IMR-90 (cell line): ENCODE measurements around the gene DDX41. TPM values are rescaled to one million over a fixed set of nuclear protein-coding genes. Genes with fewer than 3 reads are reported as not detected.
A peak's percentile ranks its signal among the peaks of the same experiment; 100 is the strongest.

Experiments used
- ATAC-seq: fragments of 200-7000 bp; cut with Tn5 transposase; 2 replicates; pipeline ENCODE4 v1.9.1; 2020; ENCODE audit warnings: low read depth, mild to moderate bottlenecking, moderate library complexity
- BruUV-seq: library from RNA; stranded (reverse); fragments of 400-500 nt; replicated peaks from 2 replicates; lab custom pipeline; 2021; lab: Mats Ljungman, UMichigan
- CTCF ChIA-PET: fragments of 300-600 bp; formaldehyde crosslinking; extraction: SDS; loops from one replicate; lab custom pipeline; 2021; ENCODE audit warnings: antibody characterized with exemption; lab: Yijun Ruan, JAX
- POLR2A ChIA-PET: fragments of 300-600 bp; sonication (Branson Sonifier 250); formaldehyde crosslinking; loops from one replicate; lab custom pipeline; 2022; ENCODE audit warnings: antibody characterized with exemption; ENCODE audit not compliant: unreplicated experiment; lab: Charles Lee
- DNase-seq: peaks from one replicate; pipeline ENCODE4 v3.0.0; 2013
- H2AFZ ChIP-seq: replicated peaks from 2 replicates; pipeline ENCODE3; 2013; ENCODE audit warnings: low read length, mild to moderate bottlenecking; ENCODE audit not compliant: poor library complexity
- H2AK5ac ChIP-seq: 2 replicates; pipeline ENCODE4 v1.6.1; 2013; ENCODE audit warnings: low read depth, low read length, inconsistent platforms
- H2AK9ac ChIP-seq: replicated peaks from 2 replicates; pipeline ENCODE3; 2013; ENCODE audit warnings: mild to moderate bottlenecking, low read depth, low read length, moderate library complexity; ENCODE audit not compliant: poor library complexity
- H2BK120ac ChIP-seq: 2 replicates; pipeline ENCODE4 v1.6.1; 2013; ENCODE audit warnings: low read depth, low read length, inconsistent platforms
- H2BK15ac ChIP-seq: 3 replicates; pipeline ENCODE4 v1.6.1; 2013; ENCODE audit warnings: low read depth, low read length, inconsistent platforms
- H2BK20ac ChIP-seq: 2 replicates; pipeline ENCODE4 v1.6.1; 2013; ENCODE audit warnings: low read depth, mild to moderate bottlenecking, inconsistent platforms, low read length, moderate library complexity
- H2BK5ac ChIP-seq: 2 replicates; pipeline ENCODE4 v1.6.1; 2013; ENCODE audit warnings: mild to moderate bottlenecking, low read depth, low read length, inconsistent platforms; ENCODE audit not compliant: poor library complexity, severe bottlenecking
- H3K14ac ChIP-seq: replicated peaks from 2 replicates; pipeline ENCODE4 v1.6.1; 2013; ENCODE audit warnings: low read depth, low read length, inconsistent platforms
- H3K18ac ChIP-seq: 2 replicates; pipeline ENCODE4 v1.6.1; 2013; ENCODE audit warnings: low read depth, low read length, control low read depth
- H3K23ac ChIP-seq: 2 replicates; pipeline ENCODE4 v1.6.1; 2013; ENCODE audit warnings: low read depth, low read length, inconsistent platforms
- H3K27ac ChIP-seq: 2 replicates; pipeline ENCODE4 v1.5.1; 2013; ENCODE audit warnings: mild to moderate bottlenecking, control low read depth, low read length; ENCODE audit not compliant: insufficient read depth
- H3K27me3 ChIP-seq: 2 replicates; pipeline ENCODE4 v1.6.1; 2013; ENCODE audit warnings: low read length; ENCODE audit not compliant: control insufficient read depth, insufficient read depth
- H3K36me3 ChIP-seq: 2 replicates; pipeline ENCODE4 v1.6.1; 2013; ENCODE audit warnings: low read length, mixed read lengths; ENCODE audit not compliant: control insufficient read depth, insufficient read depth
- H3K4ac ChIP-seq: 2 replicates; pipeline ENCODE4 v1.6.1; 2013; ENCODE audit warnings: low read depth, low read length, inconsistent platforms
- H3K4me1 ChIP-seq: 2 replicates; pipeline ENCODE4 v1.6.1; 2013; ENCODE audit warnings: low read length, mixed read lengths; ENCODE audit not compliant: control insufficient read depth, insufficient read depth
- H3K4me2 ChIP-seq: 2 replicates; pipeline ENCODE4 v1.6.1; 2013; ENCODE audit warnings: low read depth, mild to moderate bottlenecking, control low read depth, low read length, moderate library complexity
- H3K4me3 ChIP-seq: 2 replicates; pipeline ENCODE4 v1.5.1; 2013; ENCODE audit warnings: low read depth, mild to moderate bottlenecking, control low read depth, low read length, moderate library complexity; ENCODE audit not compliant: insufficient read depth
- H3K56ac ChIP-seq: 2 replicates; pipeline ENCODE4 v1.6.1; 2013; ENCODE audit warnings: low read length, inconsistent platforms; ENCODE audit not compliant: insufficient read depth; ENCODE audit errors: extremely low read depth
- H3K79me1 ChIP-seq, 2 experiments: 2 replicates each; pipeline ENCODE4 v1.6.1; 2013; ENCODE audit warnings: low read length in 2 of 2, inconsistent platforms in 1 of 2, low read depth in 1 of 2
- H3K9ac ChIP-seq: 2 replicates; pipeline ENCODE4 v1.6.1; 2013; ENCODE audit warnings: low read depth, low read length, control low read depth
- H3K9me1 ChIP-seq: 2 replicates; pipeline ENCODE4 v1.6.1; 2013; ENCODE audit warnings: low read length, inconsistent platforms; ENCODE audit not compliant: insufficient read depth
- H3K9me3 ChIP-seq: 2 replicates; pipeline ENCODE4 v1.6.1; 2013; ENCODE audit warnings: low read length; ENCODE audit not compliant: control insufficient read depth, insufficient read depth
- H4K20me1 ChIP-seq: 2 replicates; pipeline ENCODE4 v1.6.1; 2013; ENCODE audit warnings: low read length, inconsistent platforms; ENCODE audit not compliant: insufficient read depth
- H4K5ac ChIP-seq: 2 replicates; pipeline ENCODE4 v1.6.1; 2013; ENCODE audit warnings: mild to moderate bottlenecking, low read depth, low read length, control low read depth
- H4K8ac ChIP-seq, 2 experiments: 2 replicates each; pipeline ENCODE4 v1.6.1; 2013; ENCODE audit warnings: low read depth in 2 of 2, low read length in 2 of 2, control low read depth in 1 of 2, inconsistent platforms in 1 of 2
- H4K91ac ChIP-seq: 2 replicates; pipeline ENCODE4 v1.6.1; 2013; ENCODE audit warnings: low read depth, low read length, inconsistent platforms; ENCODE audit not compliant: insufficient read depth
- MAZ ChIP-seq: IDR thresholded peaks from 2 replicates; pipeline ENCODE4 v1.6.1; 2012; ENCODE audit warnings: low read depth, mild to moderate bottlenecking, low read length, improper control_type of control experiment, moderate library complexity, borderline replicate concordance
- POLR2A ChIP-seq: IDR thresholded peaks from 2 replicates; pipeline ENCODE4 v1.6.1; 2012; ENCODE audit warnings: mild to moderate bottlenecking, low read depth, low read length
- WGBS, 2 experiments: methylation state at CpG; one replicate each; pipeline versions ENCODE4 v1.1.5 to v1.1.7; 2013; ENCODE audit warnings: missing lambda C conversion rate in 2 of 2; ENCODE audit not compliant: insufficient read length in 1 of 2; ENCODE audit errors: extremely low coverage in 2 of 2; 5-methylcytosine and 5-hydroxymethylcytosine counted together
- dilution Hi-C: fragments of 300-500 bp; cut with HindIII; formaldehyde crosslinking; loops from one replicate; pipeline ENCODE4 v1.14.3; 2018; ENCODE audit warnings: low sequenced_read_pairs; ENCODE audit not compliant: unreplicated experiment
- in situ Hi-C: fragments of 300-500 bp; cut with MboI; formaldehyde crosslinking; loops from 3 replicates; pipeline ENCODE4 v1.14.3; 2019; ENCODE audit warnings: low sequenced_read_pairs, inconsistent platforms, mixed read lengths
- intact Hi-C: fragments of 100-400 bp; cut with micrococcal nuclease; formaldehyde crosslinking; loops from 2 replicates; pipeline ENCODE4 v1.10.0; 2022
- polyA plus RNA-seq, 3 experiments: library from polyadenylated mRNA; depleted of rRNA; stranded (reverse); fragments of >200 nt; gene quantifications; 2 replicates each; pipeline ENCODE4 v1.2.3, GENCODE V29; 2012; ENCODE audit warnings: low replicate concordance in 1 of 3
- total RNA-seq: library from RNA; depleted of rRNA; stranded (reverse); fragments of >200 nt; gene quantifications from 2 replicates; pipeline ENCODE4 v1.2.3, GENCODE V29; 2012
- TF ChIP-seq, protein P1 (sequence below): fragments of 150-350 bp; IDR thresholded peaks from 2 replicates; pipeline ENCODE4 v1.6.1; 2017; ENCODE audit warnings: mild to moderate bottlenecking, antibody characterized with exemption, low read length, low read depth

The DDX41 gene
- total and polyA plus RNA-seq, 2 of the 4 experiments (the other 2 are of a cell fraction), result 130 to 170 TPM

- ATAC-seq, result no peak
- Histone ChIP-seq H3K4me2 (no peak overlapping the region), H4K91ac (no peak overlapping the region), H3K14ac (no peak overlapping the region), H3K79me1 (peaks cover 48 to 86% of the 10 kb centered on the region in 2 experiments), H3K18ac (no peak overlapping the region), H3K4ac (no peak overlapping the region), H2BK5ac (no peak overlapping the region), H4K5ac (no peak overlapping the region), H2BK15ac (no peak overlapping the region), H2AK5ac (no peak overlapping the region), H4K8ac (no peak overlapping the region; a peak in 1 of 4 replicates), H3K23ac (no peak overlapping the region), H3K27me3 (no peaks in the 10 kb centered on the region), H3K9me1 (peaks cover 16% of the 10 kb centered on the region; the same call in 1 of the 2 replicates), H2BK120ac (no peak overlapping the region), H3K27ac (no peak overlapping the region), H2AFZ (no peak overlapping the region), H3K9ac (no peak overlapping the region), H2BK20ac (no peak overlapping the region), H2AK9ac (no peak overlapping the region), H4K20me1 (peaks cover 96% of the 10 kb centered on the region), H3K4me1 (peaks cover 11% of the 10 kb centered on the region; the same call in 1 of the 2 replicates), H3K36me3 (peaks cover 88% of the 10 kb centered on the region), H3K4me3 (no peak overlapping the region), H3K9me3 (no peaks in the 10 kb centered on the region), H3K56ac (no peak overlapping the region)
- CTCF ChIA-PET, result no interaction called here
- POLR2A ChIA-PET, result no interaction called here
- no CpG with 5 or more reads among the region's 8 CpGs for WGBS, 2 experiments
- DNase-seq, result no peak
- BruUV-seq, result no TSS peak
- in situ Hi-C loops (no loop called here), dilution Hi-C loops (no loop called here), intact Hi-C loops (no loop called here)
- TF ChIP-seq POLR2A (no peak), MAZ (no peak)
- TF ChIP-seq, protein P1, sequence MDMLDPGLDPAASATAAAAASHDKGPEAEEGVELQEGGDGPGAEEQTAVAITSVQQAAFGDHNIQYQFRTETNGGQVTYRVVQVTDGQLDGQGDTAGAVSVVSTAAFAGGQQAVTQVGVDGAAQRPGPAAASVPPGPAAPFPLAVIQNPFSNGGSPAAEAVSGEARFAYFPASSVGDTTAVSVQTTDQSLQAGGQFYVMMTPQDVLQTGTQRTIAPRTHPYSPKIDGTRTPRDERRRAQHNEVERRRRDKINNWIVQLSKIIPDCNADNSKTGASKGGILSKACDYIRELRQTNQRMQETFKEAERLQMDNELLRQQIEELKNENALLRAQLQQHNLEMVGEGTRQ, result peak; percentile 44; the same call in 1 of the 2 replicates
Observed at GRCh38 chr5:177487144-177487543, 29.6 kb downstream of the DDX41 start.
